A549 treated with Mapracorat at 1 μM for 4 hours (cell line): ENCODE measurements around the gene POLE3. TPM values are rescaled to one million over a fixed set of nuclear protein-coding genes. Genes with fewer than 3 reads are reported as not detected.

ENCODE experiments used
- total RNA-seq: library from RNA; stranded (reverse); fragments of 200-300 nt; extraction: Qiagen RNA extraction; gene quantifications from 5 replicates; pipeline ENCODE4 v1.2.3, GENCODE V29; 2022

POLE3 gene
- 99.2 to 118 TPM (median 108 TPM) in 5 replicates for total RNA-seq

GRCh38 chr9:113410207-113410864 is at the start of gene POLE3, which contains the start of gene C9orf43:
POLE3 (minus strand) TSS chr9:113410675; CDS start chr9:113410293, 382 bp downstream.
C9orf43 (plus strand) TSS chr9:113410747; CDS start chr9:113413494, 2,747 bp downstream.

GRCh38 chr9:113401027-113401792 is 9.3 kb downstream of the POLE3 start, which contains the start of gene ALAD:
ALAD (minus strand) TSS chr9:113401284; CDS start chr9:113393559, 7,725 bp downstream.

GRCh38 chr9:113376634-113377567 is 33.6 kb downstream of the POLE3 start, which contains the start of gene HDHD3:
HDHD3 (minus strand) TSS chr9:113376986; CDS start chr9:113374354, 2,632 bp downstream.

Other genes starting within 250 kb of the POLE3 start
- 15.6 to 17.7 TPM (median 16.4 TPM) in 5 replicates for gene FKBP15, start 189.4 kb downstream of the POLE3 start, total RNA-seq
- gene SLC31A1, start 189.1 kb downstream of the POLE3 start, total RNA-seq, result 18.6 to 21.1 TPM (median 19.8 TPM) in 5 replicates
- 41.8 to 59.3 TPM (median 45.5 TPM) in 5 replicates for gene CDC26, start 135.1 kb downstream of the POLE3 start, total RNA-seq
- gene PRPF4, start 135.0 kb downstream of the POLE3 start, total RNA-seq, result 52.7 to 56.0 TPM (median 54.4 TPM) in 5 replicates
- 0.08 TPM in 1 of 5 replicates, not detected in the others for gene RNF183, start 107.3 kb downstream of the POLE3 start, total RNA-seq
- gene WDR31, start 70.4 kb downstream of the POLE3 start, total RNA-seq, result 1.0 to 1.4 TPM (median 1.1 TPM) in 5 replicates
- 0.15 TPM in 1 of 5 replicates, not detected in the others for gene BSPRY, start 61.1 kb downstream of the POLE3 start, total RNA-seq
- gene HDHD3, start 33.7 kb downstream of the POLE3 start, total RNA-seq, result 18.5 to 26.2 TPM (median 22.2 TPM) in 5 replicates
- gene ALAD, start 9.4 kb downstream of the POLE3 start, total RNA-seq, result 13.2 to 16.3 TPM (median 15.3 TPM) in 5 replicates
- 0.45 to 0.73 TPM (median 0.57 TPM) in 5 replicates for gene C9orf43, start 72 bp upstream of the POLE3 start, total RNA-seq
- gene RGS3, start 53.1 kb upstream of the POLE3 start, total RNA-seq, result 18.8 to 25.8 TPM (median 19.9 TPM) in 5 replicates